ENCODE data around the gene THTPA. TPM values are rescaled to one million over a fixed set of nuclear protein-coding genes. Genes with fewer than 3 reads are reported as not detected.

Gene THTPA
- total and polyA plus RNA-seq, 2 of the 13 experiments (the other 11 are each of a cell fraction or from before 2014, with no cell fraction given) = 7.4 to 8.7 TPM

- TF ChIP-seq TFDP1 (CRISPR knock-in tag; IDR thresholded peaks at IDR 0.05; ENCODE audit: borderline replicate concordance) (no peak), AGO2 (optimal IDR thresholded peaks at IDR 0.05; ENCODE audit: low read depth, low read length) (peak; percentile 73), IKZF5 (CRISPR knock-in tag; IDR thresholded peaks at IDR 0.05) (no peak), MZF1 (CRISPR knock-in tag; IDR thresholded peaks at IDR 0.05; ENCODE audit: borderline replicate concordance) (no peak), ZNF576 (CRISPR knock-in tag; IDR thresholded peaks at IDR 0.05) (peak; percentile 86; the same call in 1 of the 2 replicates), ZMAT3 (CRISPR knock-in tag; conservative IDR thresholded peaks at IDR 0.05) (no peak), ZSCAN31 (CRISPR knock-in tag; IDR thresholded peaks at IDR 0.05; ENCODE audit: low read depth) (no peak), ZNF549 (CRISPR knock-in tag; IDR thresholded peaks at IDR 0.05) (no peak), TARDBP (CRISPR knock-in tag; IDR thresholded peaks at IDR 0.05) (no peak), NCOA2 (CRISPR knock-in tag; IDR thresholded peaks at IDR 0.05) (peak; percentile 49; the same call in 1 of the 2 replicates), ZNF451 (CRISPR knock-in tag; IDR thresholded peaks at IDR 0.05) (peak; percentile 22; the same call in 1 of the 2 replicates), CC2D1A (CRISPR knock-in tag; IDR thresholded peaks at IDR 0.05) (no peak), ZBTB4 (CRISPR knock-in tag; IDR thresholded peaks at IDR 0.05; ENCODE audit: borderline replicate concordance) (peak; percentile 7; the same call in 1 of the 2 replicates), CSRNP1 (CRISPR knock-in tag; IDR thresholded peaks at IDR 0.05) (no peak), SP140L (CRISPR knock-in tag; IDR thresholded peaks at IDR 0.05; ENCODE audit: borderline replicate concordance) (no peak), ZNF367 (CRISPR knock-in tag; IDR thresholded peaks at IDR 0.05; ENCODE audit: borderline replicate concordance) (no peak), ZBTB14 (CRISPR knock-in tag; IDR thresholded peaks at IDR 0.05) (peak; percentile 41), ZNF143 (CRISPR knock-in tag; IDR thresholded peaks at IDR 0.05) (no peak), KLF15 (CRISPR knock-in tag; IDR thresholded peaks at IDR 0.05; ENCODE audit: borderline replicate concordance) (0 out of 2 replicates have a peak, but pooled peaks have one; percentile 63), JUND (CRISPR knock-in tag; IDR thresholded peaks at IDR 0.05) (0 out of 2 replicates have a peak, but pooled peaks have one; percentile 5)
Observed at GRCh38 chr14:23556700-23557440, 799 bp downstream of the THTPA start (continued).

Measured in HepG2 (cell line).